HG03469 (cell line): ENCODE data around the gene P2RX6.
"Not testable (repeated sequence)": the region's sequence is repeated elsewhere in the genome, so short reads cannot be mapped to it uniquely, and the experiment has no call there.

Experiments used
- ATAC-seq: cut with Tn5 transposase; IDR thresholded peaks from one replicate; pipeline ENCODE4 v1.9.1; 2021; ENCODE audit warnings: mild to moderate bottlenecking, moderate library complexity, moderate number of reproducible peaks; ENCODE audit not compliant: unreplicated experiment

Gene P2RX6

DNA sequence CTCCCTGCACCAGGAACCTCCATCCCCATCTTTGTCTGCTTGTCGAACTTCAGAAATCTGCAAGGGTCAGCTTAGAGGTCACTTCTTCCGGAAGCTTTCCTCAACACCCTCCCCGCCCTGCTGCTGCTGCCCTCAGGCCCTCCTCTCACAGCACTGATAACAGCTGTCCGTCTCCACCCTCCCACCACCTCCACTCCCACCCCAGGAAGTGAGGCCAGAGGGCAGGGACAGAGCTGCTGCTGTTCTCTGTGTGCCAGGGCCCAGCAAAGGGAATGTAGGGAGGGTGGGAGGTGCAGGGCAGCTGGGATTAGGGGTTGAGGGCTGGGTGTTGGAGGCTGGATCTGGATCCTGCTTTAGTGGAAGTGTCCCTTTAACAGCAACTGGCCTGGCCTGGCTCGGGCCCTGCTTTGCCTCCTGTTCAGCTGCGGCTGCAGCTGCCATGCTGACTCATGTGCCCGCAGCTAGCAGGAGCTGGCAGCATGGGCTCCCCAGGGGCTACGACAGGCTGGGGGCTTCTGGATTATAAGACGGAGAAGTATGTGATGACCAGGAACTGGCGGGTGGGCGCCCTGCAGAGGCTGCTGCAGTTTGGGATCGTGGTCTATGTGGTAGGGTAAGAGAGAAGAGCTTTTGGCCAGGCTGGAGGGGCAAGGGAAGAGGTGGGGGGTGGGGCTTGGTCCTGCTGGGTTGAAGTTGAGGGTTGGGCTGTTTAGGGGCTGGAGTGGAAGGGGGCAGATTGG is at the start of gene P2RX6:
Gene P2RX6, plus strand, starts transcription at position 440 of the 740 bp plus-strand sequence. Its CDS starts 10 bp downstream, at position 450.
- no peak for ATAC-seq

GRCh38 chr22:20965888-20966855 is 48.8 kb upstream of the P2RX6 start:
- no peak for ATAC-seq

GRCh38 chr22:20966883-20967696 is 47.9 kb upstream of the P2RX6 start, which contains the start of gene AIFM3:
AIFM3 (plus strand) TSS chr22:20967255; CDS start chr22:20967945, 690 bp downstream.
- ATAC-seq: no peak

DNA sequence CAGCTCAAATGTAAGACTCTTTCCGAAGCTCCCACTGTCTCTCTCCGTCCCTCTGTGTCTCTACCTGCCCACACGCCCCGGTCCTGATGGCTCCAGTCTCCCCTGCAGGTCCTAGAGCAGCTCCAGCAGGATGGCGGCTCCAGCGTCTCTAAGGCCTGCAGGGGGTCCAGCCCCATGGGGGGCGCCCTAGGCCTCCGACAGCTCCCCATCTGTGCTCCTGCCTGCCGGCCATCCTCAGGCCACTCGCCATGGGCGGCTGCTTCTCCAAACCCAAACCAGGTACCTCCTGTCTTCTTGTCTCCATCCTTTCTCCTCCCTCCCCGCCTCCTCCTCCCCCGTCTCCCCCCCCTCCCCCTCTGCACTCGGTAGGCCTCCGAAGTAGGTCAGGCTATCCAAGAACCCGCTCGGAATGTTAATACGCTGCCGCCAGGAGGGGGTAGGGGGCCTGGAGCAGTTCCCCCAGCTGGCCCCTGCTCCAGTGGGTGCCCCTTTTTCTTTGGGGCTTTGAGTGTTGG is 47.2 kb upstream of the P2RX6 start:
- no peak for ATAC-seq

DNA sequence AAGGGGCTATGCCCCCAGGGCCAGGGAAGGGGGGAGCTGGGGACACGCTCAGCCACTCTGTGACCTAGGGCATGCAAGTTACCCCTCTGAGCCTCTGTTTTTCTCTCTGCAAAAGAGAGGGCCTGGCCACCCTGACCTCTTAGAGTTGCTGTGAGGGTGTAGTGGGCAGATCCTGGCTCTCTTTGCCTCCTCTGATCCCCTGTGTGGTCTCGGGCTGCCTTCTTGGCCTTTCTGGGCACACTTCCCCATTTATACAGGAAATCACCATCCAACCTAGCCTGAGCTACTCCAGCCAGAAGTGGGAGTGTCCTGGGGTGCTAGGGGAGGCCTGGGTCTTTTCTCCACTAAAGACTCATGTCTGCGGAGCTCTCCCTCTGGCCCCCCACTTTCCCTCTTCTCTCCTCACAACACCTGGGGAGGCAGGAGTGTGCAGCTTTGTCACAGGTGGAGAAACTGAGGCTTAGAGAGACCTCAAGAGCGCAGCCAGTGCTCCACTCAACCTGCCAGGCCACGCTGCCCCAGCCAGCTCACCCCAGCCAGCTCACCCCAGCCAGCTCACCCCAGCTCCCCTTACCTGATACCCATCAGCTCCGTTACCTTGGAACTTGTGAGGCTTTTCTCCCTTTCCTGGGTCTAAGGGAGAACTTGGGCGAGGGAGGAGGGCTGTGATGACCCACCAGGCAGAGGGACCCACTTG is 46.5 kb upstream of the P2RX6 start:
- ATAC-seq: no peak

- no peak for ATAC-seq
Observed at GRCh38 chr22:20970939-20971657, 43.9 kb upstream of the P2RX6 start.

GRCh38 chr22:20972014-20972694 is 42.8 kb upstream of the P2RX6 start:
- not testable (repeated sequence) for ATAC-seq

DNA sequence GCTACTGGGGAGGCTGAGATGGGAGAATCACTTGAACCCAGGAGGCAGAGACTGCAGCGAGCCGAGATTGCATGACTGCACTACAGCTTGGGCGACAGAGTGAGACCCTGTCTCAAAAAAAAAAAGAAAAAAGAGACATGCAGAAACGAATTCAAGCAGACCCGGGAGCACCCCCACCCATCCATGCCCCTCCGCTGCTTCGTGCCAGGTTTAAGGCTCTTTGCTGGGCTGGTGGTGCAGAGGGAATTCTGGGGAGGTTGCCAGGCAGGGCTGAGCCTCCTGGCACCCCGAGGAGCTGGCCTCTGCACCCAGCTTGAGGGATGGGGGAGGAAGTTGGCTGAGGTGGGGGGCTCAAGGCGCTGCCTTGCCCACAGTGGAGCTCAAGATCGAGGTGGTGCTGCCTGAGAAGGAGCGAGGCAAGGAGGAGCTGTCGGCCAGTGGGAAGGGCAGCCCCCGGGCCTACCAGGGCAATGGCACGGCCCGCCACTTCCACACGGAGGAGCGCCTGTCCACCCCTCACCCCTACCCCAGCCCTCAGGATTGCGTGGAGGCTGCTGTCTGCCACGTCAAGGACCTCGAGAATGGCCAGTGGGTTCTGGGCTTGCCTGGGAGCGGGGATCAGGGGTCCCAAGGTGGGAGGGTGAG is 41.9 kb upstream of the P2RX6 start:
- no peak for ATAC-seq

GRCh38 chr22:20973634-20974286 is 41.2 kb upstream of the P2RX6 start:
- ATAC-seq: no peak

- no peak for ATAC-seq
Observed at GRCh38 chr22:20974336-20974955, 40.5 kb upstream of the P2RX6 start.

DNA sequence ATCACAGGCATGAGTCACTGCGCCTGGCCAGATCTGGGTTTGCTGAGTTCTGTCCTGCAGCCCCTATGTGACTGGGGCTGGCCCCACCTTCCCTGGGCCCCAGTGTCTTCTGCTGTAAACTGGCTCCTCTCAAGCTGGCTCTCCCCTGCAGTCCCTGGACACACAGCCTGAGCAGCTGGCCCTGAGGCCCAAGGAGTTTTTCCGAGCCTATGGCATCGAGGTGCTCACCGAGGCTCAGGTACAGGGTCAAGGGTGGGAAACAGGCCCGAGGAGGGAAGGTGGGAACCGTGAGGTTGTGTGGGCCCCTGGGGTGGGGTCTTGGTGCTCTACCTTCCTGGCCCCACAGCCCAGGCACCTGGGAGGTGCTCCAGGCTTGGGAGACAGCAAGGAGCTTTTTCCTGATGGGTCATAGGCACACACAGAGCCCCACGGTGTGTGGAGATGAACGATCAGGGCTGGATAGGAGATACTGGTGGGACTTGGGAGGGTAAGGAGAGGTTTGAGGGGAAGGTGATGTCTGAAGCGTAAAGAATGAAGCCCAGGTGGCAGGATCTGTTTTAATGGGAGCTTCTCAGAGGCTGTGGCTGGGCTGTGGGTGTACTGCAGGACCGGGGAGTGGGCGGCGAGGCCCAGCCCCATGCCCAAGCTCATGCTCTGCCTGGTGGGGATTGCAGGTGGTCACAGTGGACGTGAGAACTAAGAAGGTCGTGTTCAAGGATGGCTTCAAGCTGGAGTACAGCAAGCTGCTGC is 39.2 kb upstream of the P2RX6 start:
- no peak for ATAC-seq

DNA sequence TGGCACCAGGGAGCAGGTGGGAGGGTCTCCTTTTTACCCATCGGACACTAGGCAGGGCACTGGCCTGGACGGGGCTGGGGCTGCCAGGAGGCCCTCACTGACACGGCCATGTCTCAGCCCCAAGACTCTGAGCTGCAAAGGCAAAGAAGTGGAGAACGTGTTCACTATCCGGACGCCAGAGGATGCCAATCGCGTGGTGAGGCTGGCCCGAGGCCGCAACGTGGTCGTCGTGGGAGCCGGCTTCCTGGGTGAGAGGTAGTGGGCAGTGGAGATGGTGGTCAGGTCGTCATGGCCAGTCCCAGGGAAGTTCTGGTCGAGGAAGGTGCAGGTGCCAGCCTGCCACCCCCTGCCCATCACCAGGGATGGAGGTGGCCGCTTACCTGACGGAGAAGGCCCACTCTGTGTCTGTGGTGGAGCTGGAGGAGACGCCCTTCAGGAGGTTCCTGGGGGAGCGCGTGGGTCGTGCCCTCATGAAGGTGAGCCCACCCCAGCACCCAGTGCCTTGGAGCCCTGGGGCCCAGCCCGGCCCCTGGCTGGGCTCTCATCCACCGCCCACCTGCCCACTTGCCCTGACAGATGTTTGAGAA is 38.6 kb upstream of the P2RX6 start:
- no peak for ATAC-seq

DNA sequence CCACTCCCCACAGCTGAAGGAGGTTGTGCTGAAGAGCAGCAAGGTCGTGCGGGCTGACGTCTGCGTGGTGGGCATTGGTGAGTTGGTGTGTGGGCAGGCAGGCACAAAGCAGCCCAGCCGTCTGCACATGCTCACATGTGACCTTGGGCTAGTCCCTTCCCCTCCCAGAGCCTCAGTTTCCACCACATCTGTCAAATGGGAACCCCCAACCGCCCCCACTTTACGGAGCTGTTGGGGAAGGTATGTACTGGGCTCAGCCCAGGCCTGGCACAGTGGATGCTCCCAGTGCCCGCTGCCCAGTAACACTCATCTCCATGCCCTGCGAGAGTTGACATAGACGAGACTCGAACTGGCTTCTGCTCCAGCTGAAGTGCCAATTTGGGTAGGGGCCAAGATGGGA is 37.9 kb upstream of the P2RX6 start:
- ATAC-seq: no peak

DNA sequence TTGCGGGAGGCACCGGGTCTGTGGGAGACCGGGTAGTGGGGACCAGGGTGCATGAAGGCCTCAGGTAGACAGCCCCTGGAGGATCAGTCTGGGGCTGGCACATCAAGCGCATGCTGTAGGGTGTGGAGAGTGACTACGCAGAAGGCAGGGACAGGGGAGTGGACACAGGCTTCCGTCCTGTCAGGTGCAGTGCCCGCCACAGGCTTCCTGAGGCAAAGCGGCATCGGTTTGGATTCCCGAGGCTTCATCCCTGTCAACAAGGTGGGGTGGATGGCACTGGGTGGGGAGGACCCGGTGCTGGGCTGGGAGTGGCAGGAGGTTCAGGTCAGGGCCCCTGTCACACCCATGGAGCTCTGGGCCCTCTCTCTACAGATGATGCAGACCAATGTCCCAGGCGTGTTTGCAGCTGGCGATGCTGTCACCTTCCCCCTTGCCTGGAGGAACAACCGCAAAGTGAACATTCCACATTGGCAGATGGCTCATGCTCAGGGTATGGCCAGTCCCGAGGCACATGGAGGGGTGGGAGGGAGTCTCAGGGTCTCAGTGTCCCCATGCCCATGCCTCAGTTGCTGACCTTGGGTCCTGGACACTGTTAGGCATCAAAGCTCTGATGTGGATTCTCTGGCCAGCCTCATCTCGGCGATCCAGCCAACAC is 37.3 kb upstream of the P2RX6 start:
- ATAC-seq: no peak

- ATAC-seq: no peak
Observed at GRCh38 chr22:20978419-20978818, 36.5 kb upstream of the P2RX6 start.
